ENCODE measurements around the gene CCDC9B. TPM values are rescaled to one million over a fixed set of nuclear protein-coding genes. Genes with fewer than 3 reads are reported as not detected.

Gene CCDC9B
- total RNA-seq, 1 experiment from 2014 or later: 102 TPM

GRCh38 chr15:40361640-40362039 is 20.9 kb upstream of the CCDC9B start:
- no peak overlapping the region for H3K4me3 Mint-ChIP-seq (ENCODE audit: low read depth, unreplicated experiment)
- H3K36me3 Mint-ChIP-seq (ENCODE audit: insufficient read depth, unreplicated experiment): no peaks in the 10 kb centered on the region
- CTCF ChIA-PET: no interaction called here
- H3K27ac Mint-ChIP-seq (ENCODE audit: unreplicated experiment): no peak overlapping the region
- DNase-seq: no peak
- H3K9me3 Mint-ChIP-seq (ENCODE audit: low read depth, unreplicated experiment): no peaks in the 10 kb centered on the region
- H3K4me1 Mint-ChIP-seq (ENCODE audit: low read depth, unreplicated experiment): peaks cover 7% of the 10 kb centered on the region
- no peaks in the 10 kb centered on the region for H3K27me3 Mint-ChIP-seq (ENCODE audit: unreplicated experiment)
- no TSS peak for BruUV-seq (replicated peaks)
- intact Hi-C loops (cut with micrococcal nuclease; ENCODE audit: unreplicated experiment): no loop called here
- TF ChIP-seq CTCF (IDR thresholded peaks at IDR 0.05; ENCODE audit: unreplicated experiment): no peak

GRCh38 chr15:40360015-40360414 is 19.3 kb upstream of the CCDC9B start:
- CTCF ChIA-PET: no interaction called here
- H3K27me3 Mint-ChIP-seq (ENCODE audit: unreplicated experiment): no peaks in the 10 kb centered on the region

DNA sequence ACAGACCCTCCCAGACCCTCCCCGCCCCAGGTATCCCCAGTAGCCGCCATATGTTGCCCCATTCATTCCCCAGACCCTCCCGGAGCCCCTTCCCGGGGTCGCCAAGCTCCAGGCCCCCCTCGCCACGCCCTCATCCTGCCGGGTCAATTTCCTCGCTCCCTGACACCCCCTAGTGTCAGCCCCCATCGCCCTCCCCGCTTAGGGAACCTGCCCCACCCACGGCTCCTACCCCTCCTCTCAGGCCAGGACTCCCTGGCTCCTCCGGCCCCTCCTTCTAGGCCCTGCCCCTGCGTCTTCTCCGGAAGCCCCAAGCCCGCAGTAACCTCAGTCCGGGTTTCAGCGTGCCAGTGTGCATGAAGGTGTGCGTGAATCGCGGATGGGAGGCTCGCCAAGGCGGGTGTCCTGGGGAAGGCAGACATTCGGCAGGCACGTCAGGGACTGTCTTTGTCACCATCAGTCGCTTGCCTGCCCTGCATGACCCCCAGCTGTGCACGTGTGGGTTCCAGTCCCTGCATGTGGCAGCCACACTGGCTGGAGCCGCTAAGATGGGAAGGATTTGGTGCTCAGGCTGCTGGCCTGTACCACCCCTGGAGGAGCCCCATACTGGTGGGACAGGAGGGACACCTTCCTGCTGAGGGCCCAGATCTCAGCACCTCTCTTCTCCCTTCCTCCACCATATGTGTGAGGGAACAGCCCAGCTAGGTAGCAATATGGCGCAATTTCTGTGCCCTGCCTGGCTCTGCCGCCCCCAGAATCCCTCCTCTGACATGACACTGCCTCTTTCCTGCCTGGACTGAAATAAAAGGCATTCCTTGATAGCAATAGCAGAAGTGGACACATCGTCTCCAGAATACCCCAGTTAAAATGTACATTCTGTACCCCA is 18.0 kb upstream of the CCDC9B start:
- Mint-ChIP-seq H3K4me1 (ENCODE audit: low read depth, unreplicated experiment) (peaks cover 20% of the 10 kb centered on the region), H3K27ac (ENCODE audit: unreplicated experiment) (no peak overlapping the region), H3K9me3 (ENCODE audit: low read depth, unreplicated experiment) (no peaks in the 10 kb centered on the region), H3K4me3 (ENCODE audit: low read depth, unreplicated experiment) (peak overlapping the region; percentile 70), H3K36me3 (ENCODE audit: insufficient read depth, unreplicated experiment) (no peaks in the 10 kb centered on the region), H3K27me3 (ENCODE audit: unreplicated experiment) (no peaks in the 10 kb centered on the region)
- BruUV-seq (replicated peaks): no TSS peak
- DNase-seq: peak; percentile 33
- intact Hi-C loops (cut with micrococcal nuclease; ENCODE audit: unreplicated experiment): no loop called here
- CTCF ChIA-PET: no interaction called here
- no peak for TF ChIP-seq CTCF (IDR thresholded peaks at IDR 0.05; ENCODE audit: unreplicated experiment)

More at GRCh38 chr15:40360015-40360414, 19.3 kb upstream of the CCDC9B start:
- no peak for TF ChIP-seq CTCF (IDR thresholded peaks at IDR 0.05; ENCODE audit: unreplicated experiment)
- Mint-ChIP-seq H3K4me1 (ENCODE audit: low read depth, unreplicated experiment) (peaks cover 10% of the 10 kb centered on the region), H3K36me3 (ENCODE audit: insufficient read depth, unreplicated experiment) (no peaks in the 10 kb centered on the region), H3K4me3 (ENCODE audit: low read depth, unreplicated experiment) (no peak overlapping the region), H3K9me3 (ENCODE audit: low read depth, unreplicated experiment) (no peaks in the 10 kb centered on the region), H3K27ac (ENCODE audit: unreplicated experiment) (no peak overlapping the region)
- DNase-seq: no peak
- intact Hi-C loops (cut with micrococcal nuclease; ENCODE audit: unreplicated experiment): no loop called here
- BruUV-seq (replicated peaks): no TSS peak

DNA sequence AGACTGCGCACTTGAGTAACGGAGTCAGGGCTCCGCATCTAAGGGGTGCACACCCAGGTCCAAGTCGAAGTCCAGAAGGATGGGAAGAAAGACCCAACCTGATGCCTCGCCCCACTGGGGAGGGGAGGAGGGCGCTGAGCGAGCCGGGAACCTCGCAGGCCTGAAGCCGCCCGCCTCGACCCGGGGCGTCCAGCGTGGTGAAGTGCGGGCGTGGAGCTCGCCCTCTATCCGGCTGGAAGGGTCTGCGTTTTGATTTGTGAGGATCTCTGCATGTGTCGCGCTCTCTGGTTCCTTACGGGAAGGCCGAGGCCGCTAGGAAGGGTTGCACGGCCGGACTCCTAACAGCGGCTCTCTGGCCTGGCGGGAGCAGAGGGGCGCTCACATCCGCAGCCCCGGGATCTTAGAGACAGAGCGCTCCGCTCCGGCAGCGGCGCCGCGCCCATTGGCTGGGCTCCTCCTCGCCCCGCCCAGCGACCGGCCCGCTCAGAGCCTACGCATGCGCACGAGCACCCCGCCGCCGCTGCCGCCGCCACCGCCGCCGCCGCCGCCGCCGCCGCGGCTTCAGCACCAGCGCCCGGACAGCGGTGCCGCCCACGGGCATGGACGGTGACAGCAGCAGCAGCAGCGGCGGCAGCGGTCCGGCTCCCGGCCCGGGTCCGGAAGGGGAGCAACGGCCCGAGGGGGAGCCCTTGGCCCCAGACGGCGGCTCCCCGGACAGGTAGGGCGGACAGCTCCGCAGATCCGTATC is 17.2 kb upstream of the CCDC9B start, which contains the start of gene DISP2:
DISP2 (plus strand) TSS at position 497 of the 748 bp plus-strand sequence; CDS start at position 600, 103 bp downstream.
- no TSS peak for BruUV-seq (replicated peaks)
- CTCF ChIA-PET: interaction anchor here (1.1 to 1.5 kb wide), 2 partner anchors 13 to 17 kb away, joined by 4 to 6 read pairs; partner anchors contain the start of gene CCDC9B
- H3K27me3 Mint-ChIP-seq (ENCODE audit: unreplicated experiment): no peaks in the 10 kb centered on the region
- intact Hi-C loops (cut with micrococcal nuclease; ENCODE audit: unreplicated experiment): no loop called here
- TF ChIP-seq CTCF (IDR thresholded peaks at IDR 0.05; ENCODE audit: unreplicated experiment): no peak
- no peaks in the 10 kb centered on the region for H3K36me3 Mint-ChIP-seq (ENCODE audit: insufficient read depth, unreplicated experiment)
- no peaks in the 10 kb centered on the region for H3K9me3 Mint-ChIP-seq (ENCODE audit: low read depth, unreplicated experiment)
- H3K4me3 Mint-ChIP-seq (ENCODE audit: low read depth, unreplicated experiment): peak within 1 kb of the TSS; percentile 70
- DNase-seq: peak; percentile 86
- no peak within 1 kb of the TSS for H3K27ac Mint-ChIP-seq (ENCODE audit: unreplicated experiment)
- H3K4me1 Mint-ChIP-seq (ENCODE audit: low read depth, unreplicated experiment): peaks cover 20% of the 10 kb centered on the region

All from Calu3 (cell line).